ENCODE data around the gene TMEM95.

The TMEM95 gene

GRCh38 chr17:7315570-7316235 lies 39.3 kb upstream of the TMEM95 start:
- Mint-ChIP-seq H3K27ac (peak overlapping the region; percentile 66), H3K36me3 (ENCODE audit: low read depth) (peaks cover 45% of the 10 kb centered on the region), H3K27me3 (ENCODE audit: low read depth, poor library complexity) (no peaks in the 10 kb centered on the region), H3K9me3 (no peaks in the 10 kb centered on the region), H3K4me1 (peaks cover 40% of the 10 kb centered on the region), H3K4me3 (peak overlapping the region; percentile 79)
- no peak for DNase-seq
- TF ChIP-seq CTCF (IDR thresholded peaks at IDR 0.05): no peak

GRCh38 chr17:7317161-7317803 lies 37.7 kb upstream of the TMEM95 start:
- Mint-ChIP-seq H3K27me3 (ENCODE audit: low read depth, poor library complexity) (no peaks in the 10 kb centered on the region), H3K9me3 (no peaks in the 10 kb centered on the region), H3K27ac (peak overlapping the region; percentile 57), H3K36me3 (ENCODE audit: low read depth) (peaks cover 46% of the 10 kb centered on the region), H3K4me1 (peaks cover 30% of the 10 kb centered on the region), H3K4me3 (peak overlapping the region; percentile 51)
- no peak for DNase-seq
- TF ChIP-seq CTCF (IDR thresholded peaks at IDR 0.05): no peak

- Mint-ChIP-seq H3K27me3 (ENCODE audit: low read depth, poor library complexity) (no peaks in the 10 kb centered on the region), H3K36me3 (ENCODE audit: low read depth) (peaks cover 40% of the 10 kb centered on the region), H3K27ac (peak overlapping the region; percentile 61), H3K4me1 (peaks cover 20% of the 10 kb centered on the region), H3K4me3 (no peak overlapping the region), H3K9me3 (no peaks in the 10 kb centered on the region)
- no peak for DNase-seq
- TF ChIP-seq CTCF (IDR thresholded peaks at IDR 0.05): no peak
These were observed 36.7 kb upstream of the TMEM95 start for GRCh38 chr17:7318121-7318860.

GRCh38 chr17:7321466-7321865 lies 33.5 kb upstream of the TMEM95 start:
- no peak overlapping the region for H3K4me3 Mint-ChIP-seq
- no peak for TF ChIP-seq CTCF (IDR thresholded peaks at IDR 0.05)

GRCh38 chr17:7322520-7323194 lies 32.3 kb upstream of the TMEM95 start:
- no peaks in the 10 kb centered on the region for H3K9me3 Mint-ChIP-seq
- no peak overlapping the region for H3K4me3 Mint-ChIP-seq
- H3K36me3 Mint-ChIP-seq (ENCODE audit: low read depth): peaks cover 25% of the 10 kb centered on the region
- H3K4me1 Mint-ChIP-seq: peaks cover 3% of the 10 kb centered on the region
- no peak overlapping the region for H3K27ac Mint-ChIP-seq
- no peak for TF ChIP-seq CTCF (IDR thresholded peaks at IDR 0.05)
- no peaks in the 10 kb centered on the region for H3K27me3 Mint-ChIP-seq (ENCODE audit: low read depth, poor library complexity)
- DNase-seq: no peak

More at GRCh38 chr17:7321466-7321865, 33.5 kb upstream of the TMEM95 start:
- DNase-seq: no peak
- Mint-ChIP-seq H3K36me3 (ENCODE audit: low read depth) (peaks cover 33% of the 10 kb centered on the region), H3K9me3 (no peaks in the 10 kb centered on the region), H3K27me3 (ENCODE audit: low read depth, poor library complexity) (no peaks in the 10 kb centered on the region), H3K27ac (no peak overlapping the region), H3K4me1 (peaks cover 2% of the 10 kb centered on the region)
